GM20000 (cell line): ENCODE measurements around the gene ZFYVE9.
"Not testable (repeated sequence)": the region's sequence is repeated elsewhere in the genome, so short reads cannot be mapped to it uniquely, and the experiment has no call there.

Source experiments
- DNase-seq: peaks from one replicate; pipeline ENCODE4 v3.0.0; 2012; ENCODE audit warnings: low spot score
- TF ChIP-seq, protein P1 (sequence below): IDR thresholded peaks from 2 replicates; pipeline ENCODE4 v1.5.1; 2012; ENCODE audit warnings: mild to moderate bottlenecking, control low read depth; ENCODE audit errors: extremely low read depth, missing control alignments

The ZFYVE9 gene, protein sequence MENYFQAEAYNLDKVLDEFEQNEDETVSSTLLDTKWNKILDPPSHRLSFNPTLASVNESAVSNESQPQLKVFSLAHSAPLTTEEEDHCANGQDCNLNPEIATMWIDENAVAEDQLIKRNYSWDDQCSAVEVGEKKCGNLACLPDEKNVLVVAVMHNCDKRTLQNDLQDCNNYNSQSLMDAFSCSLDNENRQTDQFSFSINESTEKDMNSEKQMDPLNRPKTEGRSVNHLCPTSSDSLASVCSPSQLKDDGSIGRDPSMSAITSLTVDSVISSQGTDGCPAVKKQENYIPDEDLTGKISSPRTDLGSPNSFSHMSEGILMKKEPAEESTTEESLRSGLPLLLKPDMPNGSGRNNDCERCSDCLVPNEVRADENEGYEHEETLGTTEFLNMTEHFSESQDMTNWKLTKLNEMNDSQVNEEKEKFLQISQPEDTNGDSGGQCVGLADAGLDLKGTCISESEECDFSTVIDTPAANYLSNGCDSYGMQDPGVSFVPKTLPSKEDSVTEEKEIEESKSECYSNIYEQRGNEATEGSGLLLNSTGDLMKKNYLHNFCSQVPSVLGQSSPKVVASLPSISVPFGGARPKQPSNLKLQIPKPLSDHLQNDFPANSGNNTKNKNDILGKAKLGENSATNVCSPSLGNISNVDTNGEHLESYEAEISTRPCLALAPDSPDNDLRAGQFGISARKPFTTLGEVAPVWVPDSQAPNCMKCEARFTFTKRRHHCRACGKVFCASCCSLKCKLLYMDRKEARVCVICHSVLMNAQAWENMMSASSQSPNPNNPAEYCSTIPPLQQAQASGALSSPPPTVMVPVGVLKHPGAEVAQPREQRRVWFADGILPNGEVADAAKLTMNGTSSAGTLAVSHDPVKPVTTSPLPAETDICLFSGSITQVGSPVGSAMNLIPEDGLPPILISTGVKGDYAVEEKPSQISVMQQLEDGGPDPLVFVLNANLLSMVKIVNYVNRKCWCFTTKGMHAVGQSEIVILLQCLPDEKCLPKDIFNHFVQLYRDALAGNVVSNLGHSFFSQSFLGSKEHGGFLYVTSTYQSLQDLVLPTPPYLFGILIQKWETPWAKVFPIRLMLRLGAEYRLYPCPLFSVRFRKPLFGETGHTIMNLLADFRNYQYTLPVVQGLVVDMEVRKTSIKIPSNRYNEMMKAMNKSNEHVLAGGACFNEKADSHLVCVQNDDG (N-terminal part only)

DNA sequence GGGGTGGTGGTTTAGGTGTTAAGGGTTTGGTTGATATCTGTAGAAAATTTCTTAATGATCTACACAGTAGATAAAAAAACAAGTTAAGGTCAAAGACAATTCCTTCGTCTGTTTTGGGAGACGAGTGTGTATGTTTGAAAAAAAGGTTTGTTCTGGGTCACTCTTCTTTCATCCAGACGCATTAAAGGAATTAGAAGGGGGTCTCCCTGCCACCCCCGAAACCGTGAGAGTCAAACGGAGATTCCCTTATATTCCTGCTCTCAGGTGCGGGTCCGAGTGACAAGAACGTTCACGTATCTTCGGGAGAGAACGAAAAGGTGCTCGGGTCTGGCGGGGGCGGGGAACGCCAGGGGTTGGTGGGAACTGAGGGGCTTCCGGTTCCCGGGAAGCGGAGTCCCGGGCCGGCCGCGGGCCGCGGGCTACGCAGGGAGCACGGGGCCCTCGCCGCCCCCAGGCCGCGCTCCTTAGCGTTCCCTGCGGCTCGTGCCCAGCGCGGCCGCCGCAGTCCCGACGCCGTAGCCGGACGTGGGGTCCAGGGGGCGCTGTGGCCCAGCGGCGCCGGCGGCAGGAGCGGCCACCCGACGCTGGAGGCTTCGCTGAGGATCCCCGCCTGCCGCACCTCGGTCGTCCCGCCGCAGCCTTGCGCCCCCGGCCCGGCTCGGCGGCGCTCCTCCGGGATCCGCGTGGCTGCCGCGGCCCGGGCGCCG, at the start of gene ZFYVE9:
Gene ZFYVE9 (plus strand): TSS at position 577 of the 707 bp plus-strand sequence. CDS start 91,118 bp downstream, outside the sequence.
- peak; percentile 92 for DNase-seq
- TF ChIP-seq, protein P1, sequence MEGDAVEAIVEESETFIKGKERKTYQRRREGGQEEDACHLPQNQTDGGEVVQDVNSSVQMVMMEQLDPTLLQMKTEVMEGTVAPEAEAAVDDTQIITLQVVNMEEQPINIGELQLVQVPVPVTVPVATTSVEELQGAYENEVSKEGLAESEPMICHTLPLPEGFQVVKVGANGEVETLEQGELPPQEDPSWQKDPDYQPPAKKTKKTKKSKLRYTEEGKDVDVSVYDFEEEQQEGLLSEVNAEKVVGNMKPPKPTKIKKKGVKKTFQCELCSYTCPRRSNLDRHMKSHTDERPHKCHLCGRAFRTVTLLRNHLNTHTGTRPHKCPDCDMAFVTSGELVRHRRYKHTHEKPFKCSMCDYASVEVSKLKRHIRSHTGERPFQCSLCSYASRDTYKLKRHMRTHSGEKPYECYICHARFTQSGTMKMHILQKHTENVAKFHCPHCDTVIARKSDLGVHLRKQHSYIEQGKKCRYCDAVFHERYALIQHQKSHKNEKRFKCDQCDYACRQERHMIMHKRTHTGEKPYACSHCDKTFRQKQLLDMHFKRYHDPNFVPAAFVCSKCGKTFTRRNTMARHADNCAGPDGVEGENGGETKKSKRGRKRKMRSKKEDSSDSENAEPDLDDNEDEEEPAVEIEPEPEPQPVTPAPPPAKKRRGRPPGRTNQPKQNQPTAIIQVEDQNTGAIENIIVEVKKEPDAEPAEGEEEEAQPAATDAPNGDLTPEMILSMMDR, result peak; percentile 85

DNA sequence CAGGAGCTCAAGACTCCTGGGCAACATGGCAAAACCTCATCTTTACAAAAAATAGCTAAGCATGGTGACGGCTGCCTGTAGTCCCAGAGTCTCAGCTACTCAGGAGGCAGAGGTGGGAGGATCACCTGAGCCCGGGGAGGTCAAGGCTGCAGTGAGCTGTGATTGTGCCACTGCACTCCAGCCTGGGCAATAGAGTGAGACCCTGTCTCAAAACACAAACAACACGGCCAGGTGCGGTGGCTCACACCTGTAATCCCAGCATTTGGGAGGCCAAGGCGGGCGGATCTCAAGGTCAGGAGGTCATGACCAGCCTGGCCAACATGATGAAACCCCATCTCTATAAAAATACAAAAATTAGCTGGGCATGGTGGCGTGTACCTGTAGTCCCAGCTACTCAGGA, 47.6 kb upstream of the ZFYVE9 start:
- not testable (repeated sequence) for DNase-seq

DNA sequence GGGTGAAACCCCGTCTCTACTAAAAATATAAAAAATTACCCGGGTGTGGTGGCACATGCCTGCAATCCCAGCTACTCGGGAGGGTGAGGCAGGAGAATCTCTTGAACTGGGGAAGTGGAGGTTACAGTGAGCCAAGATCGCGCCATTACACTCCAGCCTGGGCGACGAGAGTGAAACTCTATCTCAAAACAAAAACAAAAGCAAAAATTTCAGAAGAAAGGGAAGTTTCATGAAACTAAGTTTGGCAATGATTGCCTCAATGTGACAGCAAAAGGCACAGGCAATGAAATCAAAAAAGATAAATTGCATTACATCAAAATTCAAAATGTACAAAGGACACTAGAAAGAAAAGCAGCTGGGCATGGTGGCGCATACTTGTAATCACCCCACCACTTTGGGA, 45.7 kb upstream of the ZFYVE9 start:
- no peak for DNase-seq
- TF ChIP-seq, protein P1, result no peak

DNA sequence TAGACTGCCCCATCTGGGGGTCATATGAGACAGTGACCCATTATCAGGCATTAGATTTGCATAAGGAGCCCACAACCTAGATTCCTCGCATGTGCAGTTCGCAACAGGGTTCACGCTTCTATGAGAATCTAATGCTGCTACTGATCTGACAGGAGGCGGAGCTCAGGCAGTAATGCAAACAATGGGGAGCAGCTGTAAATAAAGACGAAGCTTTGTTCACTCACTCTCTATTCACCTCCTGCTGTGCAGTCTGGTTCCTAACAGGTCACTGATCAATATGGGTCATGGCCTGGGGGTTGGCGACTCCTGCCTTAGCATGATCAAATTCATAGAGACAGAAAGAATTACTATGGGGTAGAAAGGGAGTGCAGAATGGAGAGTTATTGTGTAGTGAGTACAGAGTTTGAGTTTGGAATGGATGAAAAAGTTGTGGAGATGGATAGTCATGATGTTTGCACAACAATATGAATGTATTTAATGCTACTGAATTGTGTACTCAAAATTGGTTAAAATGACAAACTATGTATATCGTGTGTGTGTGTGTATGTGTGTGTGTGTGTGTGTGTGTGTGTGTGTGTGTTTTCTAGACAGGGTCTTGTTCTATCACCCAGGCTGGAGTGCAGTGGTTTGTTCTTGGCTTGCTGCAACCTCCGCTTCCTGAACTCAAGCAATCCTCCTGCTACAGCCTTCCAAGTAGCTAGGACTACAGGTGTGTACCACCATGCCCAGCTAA, 43.6 kb upstream of the ZFYVE9 start:
- TF ChIP-seq, protein P1, result no peak

GRCh38 chr1:52102336-52103013, 39.4 kb upstream of the ZFYVE9 start:
- TF ChIP-seq, protein P1, result no peak
- no peak for DNase-seq

More for the DNA sequence above, 43.6 kb upstream of the ZFYVE9 start:
- no peak for DNase-seq

DNA sequence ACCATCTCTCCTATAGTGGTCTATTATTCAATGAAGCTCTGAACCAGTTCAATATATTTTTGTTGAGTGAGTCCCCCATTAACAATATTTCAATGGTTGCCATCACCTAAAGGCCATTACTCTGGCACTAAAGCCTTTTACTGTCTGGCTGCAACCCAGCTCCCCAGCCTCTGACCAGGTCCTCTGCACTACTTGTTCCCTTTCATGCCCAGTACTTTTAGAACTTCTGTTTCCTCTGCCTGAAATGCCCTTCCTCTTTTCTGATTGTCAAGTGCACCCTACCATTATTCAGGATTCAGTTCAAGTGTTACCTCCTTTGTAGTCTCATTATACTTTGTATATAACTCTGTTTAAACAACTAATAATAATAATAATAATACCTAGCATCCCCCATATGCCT, 30.4 kb upstream of the ZFYVE9 start:
- TF ChIP-seq, protein P1, result no peak
- DNase-seq, result no peak
